ENCODE measurements around the gene VPS41. TPM values are rescaled to one million over a fixed set of nuclear protein-coding genes. Genes with fewer than 3 reads are reported as not detected.

VPS41 gene
- total and polyA plus RNA-seq, 2 of the 13 experiments (the other 11 are each of a cell fraction or from before 2014, with no cell fraction given), result 12.1 to 43.4 TPM

GRCh38 chr7:38746438-38746837, 162.6 kb downstream of the VPS41 start:
- 94% methylated on average over 7 of the region's 7 CpGs for WGBS (ENCODE audit: low lambda C conversion rate)
- H3K4me1 ChIP-seq (ENCODE audit: insufficient read depth, low read length), result no peaks in the 10 kb centered on the region
- intact Hi-C loops (cut with micrococcal nuclease; ENCODE audit: unreplicated experiment), result no loop called here
- H3K4me3 ChIP-seq (replicated peaks in 1 of 3; ENCODE audit: insufficient read depth in 1 of 3, low read depth in 2 of 3, low read length in 3 of 3), result no peak overlapping the region
- no peak overlapping the region for H3K27ac ChIP-seq (ENCODE audit: extremely low read length, insufficient read depth, low read length)
- no TSS peak for BruUV-seq (replicated peaks)
- DNase-seq (ENCODE audit: low spot score) (no peak), FAIRE-seq (no peak), ATAC-seq (no peak)
- in situ Hi-C loops (cut with HindIII; ENCODE audit: extremely low pct_ligation_motif_present, low pct_unique_long_range_greater_than_20kb), result no loop called here
- H3K4me2 ChIP-seq (ENCODE audit: low read depth, low read length), result no peak overlapping the region
- no peaks in the 10 kb centered on the region for H3K79me2 ChIP-seq (ENCODE audit: insufficient read depth, low read length)
- H3K27me3 ChIP-seq (ENCODE audit: control insufficient read depth in 1 of 2, insufficient read depth in 2 of 2, low read length in 2 of 2), result no peaks in the 10 kb centered on the region
- H2AFZ ChIP-seq (ENCODE audit: low read length), result no peak overlapping the region
- no peak overlapping the region for H3K9ac ChIP-seq (ENCODE audit: insufficient read depth, low read depth, low read length)
- H4K20me1 ChIP-seq (ENCODE audit: insufficient read depth, low read length), result no peaks in the 10 kb centered on the region
- ChIA-PET POLR2A (no interaction called here), CTCF (ENCODE audit: low intra/inter-chr PET ratio, low total read pairs) (no interaction called here)
- H3K36me3 ChIP-seq (replicated peaks in 1 of 2; ENCODE audit: control insufficient read depth in 1 of 2, insufficient read depth in 2 of 2, low read length in 2 of 2), result peaks cover 1 to 18% of the 10 kb centered on the region in 2 experiments; a peak in 4 of 5 replicates
- no peaks in the 10 kb centered on the region for H3K9me3 ChIP-seq (ENCODE audit: low read length)
- TF ChIP-seq NCOA5 (CRISPR knock-in tag; IDR thresholded peaks at IDR 0.05) (no peak), SMARCC2 (IDR thresholded peaks at IDR 0.05) (no peak), TAF1 (CRISPR knock-in tag; IDR thresholded peaks at IDR 0.05) (no peak), ZNF501 (CRISPR knock-in tag; IDR thresholded peaks at IDR 0.05) (no peak), NRL (CRISPR knock-in tag; IDR thresholded peaks at IDR 0.05; ENCODE audit: borderline replicate concordance) (no peak), CHD2 (IDR thresholded peaks at IDR 0.05; ENCODE audit: low read depth, low read length) (no peak), ZNF703 (CRISPR knock-in tag; IDR thresholded peaks at IDR 0.05; ENCODE audit: borderline replicate concordance) (no peak), AGO2 (optimal IDR thresholded peaks at IDR 0.05; ENCODE audit: low read depth, low read length) (no peak), NCOR1 (IDR thresholded peaks at IDR 0.05; ENCODE audit: borderline replicate concordance, low read length) (no peak), DMTF1 (CRISPR knock-in tag; IDR thresholded peaks at IDR 0.05) (no peak), XRCC5 (optimal IDR thresholded peaks at IDR 0.05; ENCODE audit: low read length) (no peak), ADNP (CRISPR knock-in tag; IDR thresholded peaks at IDR 0.05) (no peak), ZNF556 (CRISPR knock-in tag; IDR thresholded peaks at IDR 0.05; ENCODE audit: borderline replicate concordance) (no peak), ZNF251 (CRISPR knock-in tag; IDR thresholded peaks at IDR 0.05) (no peak)
- TF ChIP-seq, protein P1, sequence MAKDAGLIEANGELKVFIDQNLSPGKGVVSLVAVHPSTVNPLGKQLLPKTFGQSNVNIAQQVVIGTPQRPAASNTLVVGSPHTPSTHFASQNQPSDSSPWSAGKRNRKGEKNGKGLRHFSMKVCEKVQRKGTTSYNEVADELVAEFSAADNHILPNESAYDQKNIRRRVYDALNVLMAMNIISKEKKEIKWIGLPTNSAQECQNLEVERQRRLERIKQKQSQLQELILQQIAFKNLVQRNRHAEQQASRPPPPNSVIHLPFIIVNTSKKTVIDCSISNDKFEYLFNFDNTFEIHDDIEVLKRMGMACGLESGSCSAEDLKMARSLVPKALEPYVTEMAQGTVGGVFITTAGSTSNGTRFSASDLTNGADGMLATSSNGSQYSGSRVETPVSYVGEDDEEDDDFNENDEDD (CRISPR knock-in tag; IDR thresholded peaks at IDR 0.05; ENCODE audit: borderline replicate concordance), result no peak
- TF ChIP-seq, protein P2, sequence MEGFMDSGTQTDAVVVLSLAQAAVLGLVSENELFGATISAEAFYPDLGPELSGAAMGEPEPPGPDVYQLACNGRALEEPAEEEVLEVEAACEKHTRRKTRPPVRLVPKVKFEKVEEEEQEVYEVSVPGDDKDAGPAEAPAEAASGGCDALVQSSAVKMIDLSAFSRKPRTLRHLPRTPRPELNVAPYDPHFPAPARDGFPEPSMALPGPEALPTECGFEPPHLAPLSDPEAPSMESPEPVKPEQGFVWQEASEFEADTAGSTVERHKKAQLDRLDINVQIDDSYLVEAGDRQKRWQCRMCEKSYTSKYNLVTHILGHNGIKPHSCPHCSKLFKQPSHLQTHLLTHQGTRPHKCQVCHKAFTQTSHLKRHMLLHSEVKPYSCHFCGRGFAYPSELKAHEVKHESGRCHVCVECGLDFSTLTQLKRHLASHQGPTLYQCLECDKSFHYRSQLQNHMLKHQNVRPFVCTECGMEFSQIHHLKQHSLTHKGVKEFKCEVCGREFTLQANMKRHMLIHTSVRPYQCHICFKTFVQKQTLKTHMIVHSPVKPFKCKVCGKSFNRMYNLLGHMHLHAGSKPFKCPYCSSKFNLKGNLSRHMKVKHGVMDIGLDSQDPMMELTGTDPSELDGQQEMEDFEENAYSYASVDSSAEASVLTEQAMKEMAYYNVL (CRISPR knock-in tag; IDR thresholded peaks at IDR 0.05; ENCODE audit: borderline replicate concordance), result no peak
- TF ChIP-seq, protein P3, sequence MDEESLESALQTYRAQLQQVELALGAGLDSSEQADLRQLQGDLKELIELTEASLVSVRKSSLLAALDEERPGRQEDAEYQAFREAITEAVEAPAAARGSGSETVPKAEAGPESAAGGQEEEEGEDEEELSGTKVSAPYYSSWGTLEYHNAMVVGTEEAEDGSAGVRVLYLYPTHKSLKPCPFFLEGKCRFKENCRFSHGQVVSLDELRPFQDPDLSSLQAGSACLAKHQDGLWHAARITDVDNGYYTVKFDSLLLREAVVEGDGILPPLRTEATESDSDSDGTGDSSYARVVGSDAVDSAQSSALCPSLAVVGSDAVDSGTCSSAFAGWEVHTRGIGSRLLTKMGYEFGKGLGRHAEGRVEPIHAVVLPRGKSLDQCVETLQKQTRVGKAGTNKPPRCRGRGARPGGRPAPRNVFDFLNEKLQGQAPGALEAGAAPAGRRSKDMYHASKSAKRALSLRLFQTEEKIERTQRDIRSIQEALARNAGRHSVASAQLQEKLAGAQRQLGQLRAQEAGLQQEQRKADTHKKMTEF (CRISPR knock-in tag; IDR thresholded peaks at IDR 0.05), result no peak
- TF ChIP-seq, protein P4, sequence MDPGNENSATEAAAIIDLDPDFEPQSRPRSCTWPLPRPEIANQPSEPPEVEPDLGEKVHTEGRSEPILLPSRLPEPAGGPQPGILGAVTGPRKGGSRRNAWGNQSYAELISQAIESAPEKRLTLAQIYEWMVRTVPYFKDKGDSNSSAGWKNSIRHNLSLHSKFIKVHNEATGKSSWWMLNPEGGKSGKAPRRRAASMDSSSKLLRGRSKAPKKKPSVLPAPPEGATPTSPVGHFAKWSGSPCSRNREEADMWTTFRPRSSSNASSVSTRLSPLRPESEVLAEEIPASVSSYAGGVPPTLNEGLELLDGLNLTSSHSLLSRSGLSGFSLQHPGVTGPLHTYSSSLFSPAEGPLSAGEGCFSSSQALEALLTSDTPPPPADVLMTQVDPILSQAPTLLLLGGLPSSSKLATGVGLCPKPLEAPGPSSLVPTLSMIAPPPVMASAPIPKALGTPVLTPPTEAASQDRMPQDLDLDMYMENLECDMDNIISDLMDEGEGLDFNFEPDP (CRISPR knock-in tag; conservative IDR thresholded peaks at IDR 0.05), result no peak

Measured in HepG2 (cell line).